DND-41 (cell line): Measurements from ENCODE around the gene SLC4A5.

Experiments
- EZH2 ChIP-seq: IDR thresholded peaks from 3 replicates; pipeline ENCODE4 v1.6.1; 2012; ENCODE audit warnings: borderline replicate concordance, low read depth, mild to moderate bottlenecking, moderate library complexity, low read length, inconsistent platforms; ENCODE audit not compliant: severe bottlenecking
- TF ChIP-seq, protein P1 (sequence below): IDR thresholded peaks from 2 replicates; pipeline ENCODE4 v1.5.1; 2012; ENCODE audit warnings: borderline replicate concordance, low read length, moderate library complexity, mild to moderate bottlenecking; ENCODE audit not compliant: poor library complexity, severe bottlenecking; ENCODE audit errors: extremely low read depth

DNA sequence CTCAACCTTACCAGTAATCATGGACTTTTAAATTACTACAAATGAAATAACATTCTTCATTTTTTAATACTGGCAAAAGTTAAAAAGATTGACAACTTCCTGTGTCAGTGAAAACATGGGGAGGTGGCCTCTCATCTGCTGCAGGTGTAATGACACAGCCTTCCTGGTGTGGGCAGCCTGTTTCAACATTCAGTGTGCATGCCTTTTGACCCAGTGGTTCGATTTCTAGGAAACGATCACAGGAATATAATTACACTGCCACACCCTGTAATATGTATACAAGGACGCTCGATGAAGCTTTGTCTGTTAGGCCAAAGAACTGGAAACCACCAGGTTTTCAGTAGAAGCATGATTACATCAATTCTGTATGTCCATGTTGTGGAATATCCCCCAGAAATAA lies 76.1 kb downstream of the SLC4A5 start:
- TF ChIP-seq, protein P1, sequence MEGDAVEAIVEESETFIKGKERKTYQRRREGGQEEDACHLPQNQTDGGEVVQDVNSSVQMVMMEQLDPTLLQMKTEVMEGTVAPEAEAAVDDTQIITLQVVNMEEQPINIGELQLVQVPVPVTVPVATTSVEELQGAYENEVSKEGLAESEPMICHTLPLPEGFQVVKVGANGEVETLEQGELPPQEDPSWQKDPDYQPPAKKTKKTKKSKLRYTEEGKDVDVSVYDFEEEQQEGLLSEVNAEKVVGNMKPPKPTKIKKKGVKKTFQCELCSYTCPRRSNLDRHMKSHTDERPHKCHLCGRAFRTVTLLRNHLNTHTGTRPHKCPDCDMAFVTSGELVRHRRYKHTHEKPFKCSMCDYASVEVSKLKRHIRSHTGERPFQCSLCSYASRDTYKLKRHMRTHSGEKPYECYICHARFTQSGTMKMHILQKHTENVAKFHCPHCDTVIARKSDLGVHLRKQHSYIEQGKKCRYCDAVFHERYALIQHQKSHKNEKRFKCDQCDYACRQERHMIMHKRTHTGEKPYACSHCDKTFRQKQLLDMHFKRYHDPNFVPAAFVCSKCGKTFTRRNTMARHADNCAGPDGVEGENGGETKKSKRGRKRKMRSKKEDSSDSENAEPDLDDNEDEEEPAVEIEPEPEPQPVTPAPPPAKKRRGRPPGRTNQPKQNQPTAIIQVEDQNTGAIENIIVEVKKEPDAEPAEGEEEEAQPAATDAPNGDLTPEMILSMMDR, result peak; percentile 66
- TF ChIP-seq EZH2, result no peak
